KOPT-K1 (cell line): Measurements from ENCODE around the gene SLC51A.

ENCODE experiments used
- H3K27ac ChIP-seq: fragments of 200-600 bp; sonication (generic); 2 replicates; pipeline ENCODE4 v1.5.1; 2016; ENCODE audit warnings: antibody characterized with exemption, mild to moderate bottlenecking, low read depth, low read length; ENCODE audit not compliant: poor library complexity, severe bottlenecking
- H3K36me3 ChIP-seq: fragments of 200-600 bp; sonication (generic); 2 replicates; pipeline ENCODE4 v1.5.1; 2017; ENCODE audit warnings: antibody characterized with exemption, mild to moderate bottlenecking, low read length, moderate library complexity; ENCODE audit not compliant: insufficient read depth
- H3K9me3 ChIP-seq: fragments of 200-600 bp; sonication (generic); 2 replicates; pipeline ENCODE4 v1.5.1; 2017; ENCODE audit warnings: antibody characterized with exemption, low read length, mild to moderate bottlenecking; ENCODE audit not compliant: insufficient read depth, poor library complexity, severe bottlenecking

Gene SLC51A

GRCh38 chr3:196274585-196274984, 58.3 kb downstream of the SLC51A start:
- Histone ChIP-seq H3K36me3 (peaks cover 9% of the 10 kb centered on the region), H3K9me3 (peaks cover 13% of the 10 kb centered on the region), H3K27ac (peak overlapping the region; percentile 48)

- H3K27ac ChIP-seq, result peak overlapping the region; percentile 48
- peaks cover 13% of the 10 kb centered on the region for H3K9me3 ChIP-seq
- peaks cover 9% of the 10 kb centered on the region for H3K36me3 ChIP-seq
These were observed 58.8 kb downstream of the SLC51A start for GRCh38 chr3:196275126-196275525.

GRCh38 chr3:196280689-196281440, 64.5 kb downstream of the SLC51A start:
- Histone ChIP-seq H3K27ac (no peak overlapping the region), H3K36me3 (no peaks in the 10 kb centered on the region), H3K9me3 (no peaks in the 10 kb centered on the region)

GRCh38 chr3:196281962-196282361, 65.6 kb downstream of the SLC51A start:
- H3K9me3 ChIP-seq, result no peaks in the 10 kb centered on the region
- no peak overlapping the region for H3K27ac ChIP-seq
- H3K36me3 ChIP-seq, result no peaks in the 10 kb centered on the region
